Upper lobe of left lung (tissue), 4 donors: ENCODE measurements around the gene SLC10A2.

Experiments
- CTCF ChIP-seq, 6 experiments: fragments of 450-650 bp in 4 of 6; fragments of 200-600 bp in 2 of 6; sonication (generic) in 2 of 6; IDR thresholded peaks; one replicate each; pipeline ENCODE4 v1.5.1; 2016 to 2019; ENCODE audit warnings: antibody characterized with exemption in 6 of 6
- EP300 ChIP-seq, 4 donors: sonication (generic); formaldehyde crosslinking; IDR thresholded peaks; one replicate each; pipeline ENCODE4 v1.5.1; 2017; ENCODE audit warnings: antibody characterized with exemption in 4 of 4, control low read depth in 2 of 4
- POLR2A ChIP-seq, 4 donors: fragments of 450-650 bp; IDR thresholded peaks; one replicate each; pipeline ENCODE4 v1.5.1; 2016 to 2017; ENCODE audit warnings: antibody characterized with exemption in 4 of 4, mild to moderate bottlenecking in 2 of 4
- POLR2AphosphoS5 ChIP-seq, 2 donors: sonication (generic); formaldehyde crosslinking; IDR thresholded peaks; one replicate each; pipeline ENCODE4 v1.5.1; 2017; ENCODE audit warnings: antibody characterized with exemption in 2 of 2

DNA sequence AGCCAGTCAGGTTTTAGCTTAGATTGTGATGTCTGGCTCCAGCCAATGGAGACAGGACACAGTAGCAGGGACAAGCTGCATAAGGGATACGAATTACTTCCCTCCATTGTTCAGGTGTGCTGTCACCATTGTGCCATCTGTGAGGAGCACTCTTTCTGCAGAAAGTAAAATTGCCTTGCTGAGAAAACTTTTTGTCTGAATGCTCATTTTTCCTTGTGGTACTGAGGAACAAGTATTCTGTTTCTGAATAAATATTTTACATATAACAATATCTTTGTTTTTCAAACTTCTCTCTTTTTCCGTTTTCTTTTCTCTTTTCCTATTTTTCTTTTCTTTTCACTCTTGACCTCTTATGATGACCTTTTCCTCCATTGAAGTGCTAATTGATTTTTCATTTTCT lies 10.2 kb downstream of the SLC10A2 start:
- no peak for TF ChIP-seq CTCF (IDR thresholded peaks at IDR 0.05)
- TF ChIP-seq POLR2A (IDR thresholded peaks at IDR 0.05), result no peak
- TF ChIP-seq EP300 (IDR thresholded peaks at IDR 0.05), result no peak
- TF ChIP-seq POLR2AphosphoS5 (IDR thresholded peaks at IDR 0.05), result no peak
